GM06990 (cell line): ENCODE data around the gene OGDH.
A peak's percentile ranks its signal among the peaks of the same experiment; 100 is the strongest.

Experiments
- DNase-seq: peaks from one replicate; pipeline ENCODE4 v3.0.0-alpha.2; 2011; ENCODE audit not compliant: insufficient read length; ENCODE audit errors: extremely low read depth
- H3K27me3 ChIP-seq: replicated peaks from 2 replicates; pipeline ENCODE4 v1.6.0; 2011; ENCODE audit warnings: low read length; ENCODE audit not compliant: control insufficient read depth, insufficient read depth
- H3K36me3 ChIP-seq: 2 replicates; pipeline ENCODE4 v1.5.1; 2011; ENCODE audit warnings: low read length; ENCODE audit not compliant: control insufficient read depth, insufficient read depth
- H3K4me3 ChIP-seq: replicated peaks from 2 replicates; pipeline ENCODE4 v1.5.1; 2011; ENCODE audit warnings: low read depth, mild to moderate bottlenecking, control low read depth, low read length
- CTCF ChIP-seq: IDR thresholded peaks from 2 replicates; pipeline ENCODE4 v1.5.1; 2011; ENCODE audit warnings: low read length, control low read depth, mild to moderate bottlenecking, inconsistent platforms; ENCODE audit not compliant: insufficient read depth, poor library complexity, severe bottlenecking

OGDH gene

DNA sequence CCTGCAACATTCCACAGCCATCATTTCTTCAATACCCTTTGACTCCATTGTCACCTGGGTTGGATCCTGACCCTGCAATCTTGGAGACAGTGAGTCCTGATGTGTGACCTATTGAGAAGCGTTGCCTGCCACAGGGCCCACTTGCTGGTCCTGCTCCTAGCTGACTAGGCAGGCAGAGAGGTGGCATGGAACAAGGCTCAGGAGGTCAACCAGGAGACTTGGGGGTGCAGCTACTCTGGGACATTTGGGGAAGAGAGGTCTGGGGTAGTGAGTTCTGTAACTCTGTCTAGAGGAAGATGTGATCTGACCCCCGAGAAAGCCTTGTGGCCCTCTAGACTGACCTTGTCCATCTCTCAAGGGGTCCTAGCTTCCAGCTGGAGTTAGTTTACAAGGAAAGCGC lies 144.0 kb downstream of the OGDH start:
- TF ChIP-seq CTCF: no peak
- Histone ChIP-seq H3K27me3 (no peaks in the 10 kb centered on the region), H3K4me3 (peak overlapping the region; percentile 94), H3K36me3 (peaks cover 7% of the 10 kb centered on the region)
- DNase-seq: no peak

GRCh38 chr7:44750921-44751571 lies 144.6 kb downstream of the OGDH start:
- no peaks in the 10 kb centered on the region for H3K27me3 ChIP-seq
- H3K4me3 ChIP-seq: peak overlapping the region; percentile 94
- peak; percentile 76 for DNase-seq
- H3K36me3 ChIP-seq: peaks cover 8% of the 10 kb centered on the region
- TF ChIP-seq CTCF: no peak

DNA sequence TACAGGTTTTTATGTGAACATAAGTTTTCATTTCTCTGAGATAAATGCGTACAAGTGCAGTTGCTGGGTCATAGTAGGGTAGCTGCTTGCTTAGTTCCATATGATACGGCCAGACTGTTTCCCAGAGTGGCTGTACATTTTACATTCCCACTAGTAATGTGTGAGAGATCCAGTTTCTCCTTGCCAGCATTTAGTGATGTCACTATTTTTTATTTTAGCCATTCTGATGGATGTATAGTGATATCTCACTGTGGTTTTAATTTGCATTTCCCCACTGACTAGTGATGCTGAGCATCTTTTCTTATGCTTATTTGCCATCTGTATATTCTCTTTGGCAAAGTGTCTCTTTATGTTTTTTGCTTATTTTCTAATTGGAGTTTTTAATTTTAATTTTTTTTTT lies 146.4 kb downstream of the OGDH start:
- TF ChIP-seq CTCF: no peak

DNA sequence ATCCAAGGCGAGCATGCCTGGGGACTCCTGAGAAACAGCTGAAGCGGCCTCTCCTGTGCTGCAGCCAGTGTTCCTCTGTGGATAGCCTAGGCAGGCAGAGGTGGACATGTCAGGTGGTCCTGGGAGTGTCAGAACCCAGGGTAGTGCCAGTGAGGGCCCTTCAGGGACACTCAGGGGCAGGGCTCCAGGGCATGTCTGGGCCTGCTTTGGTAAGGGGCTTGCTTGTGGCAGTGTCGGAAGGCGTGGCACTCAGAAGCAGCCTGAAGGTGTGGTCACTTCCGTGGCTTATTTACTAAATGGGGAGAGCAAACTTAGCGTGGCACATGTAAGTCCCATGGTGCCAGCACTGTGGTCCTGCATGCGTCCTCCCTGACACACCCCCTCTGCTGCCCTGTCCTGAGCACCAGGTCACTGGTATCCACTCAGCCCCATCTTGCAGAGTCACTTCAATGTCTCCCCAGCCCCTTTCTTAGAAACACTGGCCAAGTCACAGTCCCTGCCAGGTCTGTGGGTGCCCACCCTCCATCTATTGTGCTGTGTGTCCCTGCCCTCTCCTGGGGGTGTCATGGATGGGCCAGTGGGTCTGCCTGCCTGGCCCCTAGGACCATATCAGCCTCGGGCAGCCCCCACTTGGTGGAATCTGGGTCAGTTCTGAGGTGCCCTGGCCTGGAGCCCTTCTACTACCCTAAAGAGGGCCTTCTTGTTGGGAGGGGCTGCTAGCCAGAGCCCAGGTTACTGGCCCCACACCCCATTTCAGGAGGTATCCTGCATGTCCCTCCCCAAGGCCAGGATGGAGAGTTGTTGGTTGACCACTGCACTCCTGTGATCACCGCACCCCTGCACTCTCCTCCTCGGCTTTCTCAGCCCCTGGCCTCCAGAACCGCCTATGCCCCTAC lies 148.6 kb downstream of the OGDH start:
- DNase-seq: no peak
- no peak for TF ChIP-seq CTCF
- peaks cover 35% of the 10 kb centered on the region for H3K36me3 ChIP-seq

More for the DNA sequence above, 146.4 kb downstream of the OGDH start:
- DNase-seq: no peak
- peaks cover 23% of the 10 kb centered on the region for H3K36me3 ChIP-seq
- H3K27me3 ChIP-seq: no peaks in the 10 kb centered on the region
- H3K4me3 ChIP-seq: no peak overlapping the region

DNA sequence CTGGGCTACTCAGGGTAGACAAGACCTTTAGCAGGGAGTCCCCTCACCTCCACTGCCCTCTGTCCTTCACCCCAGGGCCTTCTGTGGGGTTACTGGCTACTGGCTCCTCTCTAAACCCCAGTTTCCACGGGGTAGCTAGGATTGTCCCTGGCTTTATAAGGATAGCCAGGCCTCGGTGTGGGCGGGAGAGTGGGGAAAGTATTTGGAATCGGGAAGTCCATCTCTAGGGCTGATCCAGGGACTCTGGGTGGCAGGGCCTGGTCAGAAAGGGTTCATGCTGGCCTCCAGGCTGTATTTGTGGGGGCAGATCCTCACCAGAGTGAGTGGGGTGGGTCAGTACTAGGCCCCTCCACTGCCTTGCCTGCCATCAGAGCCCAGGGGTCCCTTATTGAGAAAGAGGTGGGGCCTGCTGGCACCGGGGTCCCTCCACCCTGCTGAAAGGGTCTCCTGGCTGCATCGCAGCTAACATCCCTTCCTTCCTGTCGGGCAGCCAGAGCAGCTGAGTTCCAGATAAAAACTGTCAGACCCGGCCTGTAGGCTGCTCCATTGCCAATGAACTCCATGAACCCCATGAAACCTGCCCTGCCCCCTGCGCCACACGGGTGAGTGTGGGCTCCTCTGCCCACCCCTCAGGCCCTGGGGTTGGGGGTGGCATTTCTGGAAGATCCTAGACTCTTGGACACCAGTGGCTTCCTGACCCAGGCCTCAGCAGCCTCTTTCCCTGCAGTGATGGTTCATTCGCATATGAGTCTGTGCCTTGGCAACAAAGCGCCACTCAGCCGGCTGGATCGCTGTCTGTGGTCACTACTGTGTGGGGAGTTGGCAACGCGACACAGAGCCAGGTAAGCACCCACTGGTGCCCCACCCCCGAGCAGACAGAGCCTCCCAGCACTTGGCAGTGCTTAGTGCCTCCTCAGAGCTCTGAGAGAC lies 149.5 kb downstream of the OGDH start:
- no peaks in the 10 kb centered on the region for H3K27me3 ChIP-seq
- H3K36me3 ChIP-seq: peaks cover 43% of the 10 kb centered on the region
- TF ChIP-seq CTCF: no peak
- H3K4me3 ChIP-seq: no peak overlapping the region
- no peak for DNase-seq

More for the DNA sequence above, 148.6 kb downstream of the OGDH start:
- H3K27me3 ChIP-seq: no peaks in the 10 kb centered on the region
- H3K4me3 ChIP-seq: no peak overlapping the region
